Vagina (tissue), 2 donors: Measurements from ENCODE around the gene ZIC4.

Experiments
- POLR2A ChIP-seq, 2 donors: fragments of 450-650 bp; IDR thresholded peaks; one replicate each; pipeline ENCODE4 v1.6.1; 2017; ENCODE audit warnings: antibody characterized with exemption in 2 of 2, mild to moderate bottlenecking in 2 of 2, moderate library complexity in 2 of 2
- TF ChIP-seq, protein P1 (sequence below), 3 experiments: fragments of 450-650 bp in 2 of 3; fragments of 200-600 bp in 1 of 3; sonication (generic) in 1 of 3; IDR thresholded peaks; one replicate each; pipeline ENCODE4 v1.5.1; 2017 to 2019; ENCODE audit warnings: antibody characterized with exemption in 3 of 3, mild to moderate bottlenecking in 2 of 3, moderate library complexity in 2 of 3

DNA sequence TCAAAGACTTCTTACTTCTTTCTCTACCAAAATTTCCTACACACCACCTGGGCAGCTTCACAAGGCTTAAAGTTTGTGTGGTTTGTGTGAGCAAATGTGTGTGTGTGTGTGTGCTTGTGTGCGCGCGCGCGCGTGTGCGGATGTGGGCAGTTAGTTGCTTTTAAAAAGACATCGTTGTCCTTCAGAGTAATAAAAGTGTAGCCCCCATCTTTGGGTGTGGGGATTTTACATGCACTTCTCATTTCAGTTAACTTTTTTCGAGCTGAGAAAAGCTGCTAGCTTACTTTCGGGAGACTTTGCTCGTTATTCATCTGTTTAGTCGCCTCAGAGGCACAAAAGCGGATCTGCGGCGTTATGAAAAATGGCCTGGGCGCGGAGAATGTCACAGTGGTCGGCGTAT lies 36.0 kb downstream of the ZIC4 start:
- no peak for TF ChIP-seq POLR2A (IDR thresholded peaks at IDR 0.05)
- TF ChIP-seq, protein P1, sequence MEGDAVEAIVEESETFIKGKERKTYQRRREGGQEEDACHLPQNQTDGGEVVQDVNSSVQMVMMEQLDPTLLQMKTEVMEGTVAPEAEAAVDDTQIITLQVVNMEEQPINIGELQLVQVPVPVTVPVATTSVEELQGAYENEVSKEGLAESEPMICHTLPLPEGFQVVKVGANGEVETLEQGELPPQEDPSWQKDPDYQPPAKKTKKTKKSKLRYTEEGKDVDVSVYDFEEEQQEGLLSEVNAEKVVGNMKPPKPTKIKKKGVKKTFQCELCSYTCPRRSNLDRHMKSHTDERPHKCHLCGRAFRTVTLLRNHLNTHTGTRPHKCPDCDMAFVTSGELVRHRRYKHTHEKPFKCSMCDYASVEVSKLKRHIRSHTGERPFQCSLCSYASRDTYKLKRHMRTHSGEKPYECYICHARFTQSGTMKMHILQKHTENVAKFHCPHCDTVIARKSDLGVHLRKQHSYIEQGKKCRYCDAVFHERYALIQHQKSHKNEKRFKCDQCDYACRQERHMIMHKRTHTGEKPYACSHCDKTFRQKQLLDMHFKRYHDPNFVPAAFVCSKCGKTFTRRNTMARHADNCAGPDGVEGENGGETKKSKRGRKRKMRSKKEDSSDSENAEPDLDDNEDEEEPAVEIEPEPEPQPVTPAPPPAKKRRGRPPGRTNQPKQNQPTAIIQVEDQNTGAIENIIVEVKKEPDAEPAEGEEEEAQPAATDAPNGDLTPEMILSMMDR (IDR thresholded peaks at IDR 0.05): no peak
